HG03025 (cell line): ENCODE data around the gene ACADM.
"Not testable (repeated sequence)": the region's sequence is repeated elsewhere in the genome, so short reads cannot be mapped to it uniquely, and the experiment has no call there.

Experiments used
- ATAC-seq: cut with Tn5 transposase; IDR thresholded peaks from one replicate; pipeline ENCODE4 v1.9.1; 2021; ENCODE audit warnings: mild to moderate bottlenecking, moderate library complexity; ENCODE audit not compliant: unreplicated experiment, low FRiP score

Gene ACADM

GRCh38 chr1:75791022-75791421 lies 66.5 kb downstream of the ACADM start:
- ATAC-seq: no peak

GRCh38 chr1:75792091-75792490 lies 67.6 kb downstream of the ACADM start:
- ATAC-seq: no peak

GRCh38 chr1:75794382-75794781 lies 69.9 kb downstream of the ACADM start:
- ATAC-seq: no peak

- ATAC-seq: no peak
These were observed 71.2 kb downstream of the ACADM start for GRCh38 chr1:75795703-75796193.

GRCh38 chr1:75796376-75797272 lies 72.1 kb downstream of the ACADM start, which contains the start of gene MSH4:
TSS of gene MSH4 (plus strand) at chr1:75796882. CDS start at chr1:75796986, 104 bp downstream.
- ATAC-seq: no peak

- no peak for ATAC-seq
These were observed 72.7 kb downstream of the ACADM start for GRCh38 chr1:75797273-75797588.

GRCh38 chr1:75797606-75798216 lies 73.2 kb downstream of the ACADM start:
- no peak for ATAC-seq

GRCh38 chr1:75801480-75801879 lies 77.0 kb downstream of the ACADM start:
- not testable (repeated sequence) for ATAC-seq

GRCh38 chr1:75808921-75809320 lies 84.4 kb downstream of the ACADM start:
- no peak for ATAC-seq

GRCh38 chr1:75810113-75810512 lies 85.6 kb downstream of the ACADM start:
- not testable (repeated sequence) for ATAC-seq

GRCh38 chr1:75811211-75811981 lies 86.9 kb downstream of the ACADM start:
- no peak for ATAC-seq

- no peak for ATAC-seq
These were observed 87.6 kb downstream of the ACADM start for GRCh38 chr1:75812065-75812464.
